ENCODE results near the gene FAM50A.
"Not testable (repeated sequence)": the region's sequence is repeated elsewhere in the genome, so short reads cannot be mapped to it uniquely, and the experiment has no call there.

- TF ChIP-seq CTCF (conservative IDR thresholded peaks at IDR 0.05); ZFX (IDR thresholded peaks at IDR 0.05): not testable (repeated sequence)
Measured at GRCh38 chrX:154396363-154396762, 47.6 kb upstream of the FAM50A start.
